ENCODE measurements around the gene CRYM.
A peak's percentile ranks its signal among the peaks of the same experiment; 100 is the strongest.
"Not testable (repeated sequence)": the region's sequence is repeated elsewhere in the genome, so short reads cannot be mapped to it uniquely, and the experiment has no call there.

CRYM gene

DNA sequence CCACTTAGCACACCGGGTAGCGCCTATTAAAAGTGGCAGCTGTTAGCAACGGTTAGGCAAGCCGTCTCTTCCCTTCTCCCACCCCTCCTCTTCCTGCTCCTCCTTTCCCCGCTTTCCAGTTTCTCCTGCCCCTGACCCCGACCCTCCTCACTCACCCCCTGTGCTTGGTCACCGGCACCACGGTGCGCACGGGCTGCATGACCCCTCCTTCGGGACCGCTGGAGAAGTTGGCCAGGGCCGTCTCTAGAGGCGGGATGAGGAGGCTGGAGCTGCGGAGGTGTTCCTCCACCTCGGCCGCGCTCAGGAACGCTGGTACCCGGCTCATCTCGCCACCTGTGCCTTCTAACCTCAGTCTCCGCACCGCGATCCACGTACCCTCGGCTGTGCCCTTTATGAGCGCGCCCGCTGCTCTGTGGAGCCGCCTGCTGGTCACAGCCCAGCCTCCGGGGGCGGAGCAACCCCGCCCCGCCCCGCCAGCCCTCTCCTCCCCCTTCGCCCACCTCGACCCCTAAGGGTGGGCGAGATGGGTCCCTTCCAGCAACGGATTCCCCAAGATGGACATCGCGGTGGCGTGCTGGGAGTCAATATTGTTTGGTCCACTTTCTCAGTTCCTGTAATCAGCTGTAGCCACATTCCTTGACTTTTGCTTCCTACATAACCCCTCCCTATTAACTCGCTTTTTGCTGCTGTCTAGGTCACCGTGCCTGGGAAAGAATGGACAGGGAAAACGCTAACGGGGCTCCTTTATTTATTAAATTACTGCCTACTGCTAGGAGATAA lies at the start of gene CRYM:
Gene CRYM (minus strand): TSS at position 364 of the 780 bp plus-strand sequence. CDS start 39 bp downstream, at position 325.
- DNase-seq, result peak; percentile 40

DNA sequence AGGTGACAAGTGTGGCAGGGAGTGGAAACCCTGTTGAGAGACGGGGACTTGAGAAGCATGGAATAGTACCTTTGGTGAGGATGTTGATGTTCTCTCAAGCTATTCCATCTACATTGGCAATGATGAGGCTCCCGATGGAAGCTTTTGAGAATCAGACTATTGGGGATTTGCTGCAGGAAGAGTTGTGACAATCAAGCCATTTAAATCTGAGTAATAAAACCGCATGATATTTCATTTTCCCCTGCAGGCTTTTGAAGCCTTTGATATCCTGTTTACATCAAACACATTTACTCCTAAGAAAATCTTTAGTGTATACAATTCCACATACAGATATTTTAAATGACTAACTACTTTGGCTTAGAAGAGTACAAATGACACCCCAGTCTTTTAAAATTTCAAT lies 49.0 kb upstream of the CRYM start:
- no peak for DNase-seq

DNA sequence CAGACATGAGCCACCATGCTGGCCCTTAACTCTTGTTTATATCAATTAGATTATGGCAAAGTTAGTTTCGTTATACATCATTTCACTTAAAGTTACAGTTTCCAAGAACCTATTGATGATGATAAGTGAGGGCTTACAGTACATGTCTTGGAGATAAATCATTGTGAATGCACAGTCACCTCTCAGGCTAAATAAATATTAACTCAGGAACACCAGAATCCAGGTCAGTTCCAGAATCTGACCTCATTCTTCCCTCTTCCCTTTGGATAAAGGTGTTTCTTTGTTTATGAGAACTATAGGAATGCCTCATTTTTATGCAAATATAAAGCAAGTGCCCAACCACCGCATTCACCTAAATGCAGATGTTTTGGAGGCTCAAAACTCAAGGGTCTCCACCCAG lies 48.4 kb upstream of the CRYM start:
- no peak for DNase-seq

DNA sequence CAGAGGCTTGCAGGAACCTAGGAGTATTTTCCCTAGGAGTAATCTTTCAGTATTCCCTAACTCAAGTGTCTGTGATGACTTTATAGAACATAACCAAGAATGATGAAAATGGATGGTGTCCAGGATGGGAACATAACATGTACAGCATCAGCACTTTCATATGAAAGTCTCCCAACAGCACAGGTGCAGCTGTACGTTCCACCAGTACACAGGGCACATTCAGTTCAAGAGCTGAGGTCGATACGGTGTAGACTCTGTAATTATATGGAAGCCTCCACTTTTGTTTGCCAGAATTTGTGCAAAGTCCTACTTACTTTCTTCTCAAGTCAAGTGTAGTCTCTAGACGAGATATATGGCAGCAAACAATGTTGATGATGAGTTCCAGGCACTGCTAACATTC lies 46.2 kb upstream of the CRYM start:
- no peak for DNase-seq

DNA sequence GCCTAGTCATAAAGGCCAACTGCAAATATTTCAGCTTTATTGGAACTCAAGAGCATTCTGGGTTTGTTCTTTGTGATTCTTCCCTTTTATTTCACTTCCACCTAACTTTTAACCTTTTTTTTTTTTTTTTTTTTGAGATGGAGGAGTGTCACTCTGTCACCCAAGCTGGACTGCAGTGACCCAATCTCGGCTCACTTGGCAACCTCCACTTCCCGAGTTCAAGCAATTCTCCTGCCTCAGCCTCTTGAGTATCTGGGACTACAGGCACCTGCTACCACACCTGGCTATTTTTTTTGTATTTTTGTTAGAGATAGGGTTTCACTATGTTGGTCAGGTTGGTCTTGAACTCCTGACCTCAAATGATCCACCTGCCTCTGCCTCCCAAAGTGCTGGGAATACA lies 44.2 kb upstream of the CRYM start:
- DNase-seq, result not testable (repeated sequence)

- no peak for DNase-seq
Observed at GRCh38 chr16:21321736-21322135, 43.6 kb upstream of the CRYM start.

GRCh38 chr16:21314339-21314738 lies 36.2 kb upstream of the CRYM start:
- no peak for DNase-seq

GRCh38 chr16:21312863-21313372 lies 34.8 kb upstream of the CRYM start:
- DNase-seq, result not testable (repeated sequence)

DNA sequence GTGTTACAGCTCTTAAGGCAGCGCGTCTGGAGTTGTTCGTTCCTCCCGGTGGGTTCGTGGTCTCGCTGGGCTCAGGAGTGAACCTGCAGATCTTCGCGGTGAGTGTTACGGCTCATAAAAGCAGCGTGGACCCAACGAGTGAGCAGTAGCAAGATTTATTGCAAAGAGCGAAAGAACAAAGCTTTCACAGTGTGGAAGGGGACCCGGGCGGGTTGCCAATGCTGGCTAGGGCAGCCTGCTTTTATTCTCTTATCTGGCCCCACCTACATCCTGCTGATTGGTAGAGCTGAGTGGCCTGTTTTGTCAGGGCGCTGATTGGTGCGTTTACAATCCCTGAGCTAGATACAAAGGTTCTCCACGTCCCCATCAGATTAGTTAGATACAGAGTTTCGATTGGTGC lies 34.0 kb upstream of the CRYM start:
- not testable (repeated sequence) for DNase-seq

GRCh38 chr16:21306712-21307111 lies 28.6 kb upstream of the CRYM start:
- DNase-seq, result not testable (repeated sequence)

DNA sequence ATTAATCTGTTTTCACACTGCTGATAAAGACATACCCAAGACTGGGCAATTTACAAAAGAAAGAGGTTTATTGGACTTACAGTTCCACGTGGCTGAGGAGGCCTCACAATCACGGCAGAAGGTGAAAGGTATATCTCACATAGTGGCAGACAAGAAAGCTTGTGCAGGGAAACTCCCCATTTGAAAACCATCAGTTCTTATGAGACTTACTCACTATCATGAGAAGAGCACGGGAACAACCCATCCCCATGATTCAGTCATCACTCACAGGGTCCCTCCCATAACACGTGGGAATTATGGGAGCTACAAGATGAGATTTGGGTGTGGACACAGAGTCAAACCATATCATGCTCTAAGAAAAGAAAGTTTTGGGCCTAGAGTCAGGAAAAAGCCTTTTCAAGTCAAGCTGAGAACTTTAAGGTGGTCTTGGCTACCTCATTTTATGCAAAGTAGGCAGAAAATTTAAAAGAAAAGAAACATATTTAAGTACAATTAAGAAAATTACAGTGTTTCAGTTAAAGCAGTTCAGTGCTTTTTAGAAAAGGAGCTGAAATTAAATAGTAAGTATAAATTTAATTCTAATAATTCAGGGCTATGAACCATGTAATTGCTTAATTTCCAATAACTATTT lies 24.9 kb upstream of the CRYM start:
- no peak for DNase-seq

DNA sequence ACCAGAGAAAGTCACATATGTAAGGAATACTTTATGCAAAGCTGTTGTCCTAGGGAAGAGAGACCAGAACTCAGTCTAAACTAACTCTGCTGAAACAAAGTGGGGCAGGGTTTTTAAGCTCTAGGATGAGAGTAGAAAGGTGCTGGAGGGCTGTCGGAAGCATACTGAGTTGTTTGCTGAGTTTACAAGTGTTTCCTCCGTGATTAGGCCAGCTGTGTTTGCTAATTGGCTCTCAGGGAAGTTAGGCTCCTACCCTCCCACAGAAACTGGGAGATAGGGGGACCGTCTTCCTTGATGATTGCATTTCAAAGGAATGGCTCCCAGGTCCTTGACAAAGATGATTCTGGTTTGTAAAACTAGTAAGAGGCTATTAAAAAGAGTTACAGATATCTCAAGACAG lies 24.4 kb upstream of the CRYM start:
- no peak for DNase-seq

DNA sequence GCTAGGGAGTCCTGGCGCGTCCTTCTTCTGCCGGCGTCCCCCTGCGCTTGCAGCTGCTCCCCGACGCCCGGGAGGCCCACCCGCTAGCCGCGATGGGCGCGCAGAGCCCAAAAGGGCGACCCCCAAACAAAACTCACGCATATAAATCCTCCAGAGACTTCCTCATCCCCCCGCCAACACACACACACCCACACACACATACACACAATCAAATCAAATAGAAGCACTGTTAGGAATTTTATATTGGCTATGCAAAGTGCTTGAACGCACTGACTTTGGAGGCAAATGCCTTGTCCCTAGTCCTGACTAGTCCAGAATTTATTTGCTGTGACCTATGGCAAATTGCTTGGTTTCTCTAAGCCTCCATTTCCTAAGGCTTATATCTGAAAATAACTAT lies 23.8 kb upstream of the CRYM start:
- DNase-seq, result no peak

DNA sequence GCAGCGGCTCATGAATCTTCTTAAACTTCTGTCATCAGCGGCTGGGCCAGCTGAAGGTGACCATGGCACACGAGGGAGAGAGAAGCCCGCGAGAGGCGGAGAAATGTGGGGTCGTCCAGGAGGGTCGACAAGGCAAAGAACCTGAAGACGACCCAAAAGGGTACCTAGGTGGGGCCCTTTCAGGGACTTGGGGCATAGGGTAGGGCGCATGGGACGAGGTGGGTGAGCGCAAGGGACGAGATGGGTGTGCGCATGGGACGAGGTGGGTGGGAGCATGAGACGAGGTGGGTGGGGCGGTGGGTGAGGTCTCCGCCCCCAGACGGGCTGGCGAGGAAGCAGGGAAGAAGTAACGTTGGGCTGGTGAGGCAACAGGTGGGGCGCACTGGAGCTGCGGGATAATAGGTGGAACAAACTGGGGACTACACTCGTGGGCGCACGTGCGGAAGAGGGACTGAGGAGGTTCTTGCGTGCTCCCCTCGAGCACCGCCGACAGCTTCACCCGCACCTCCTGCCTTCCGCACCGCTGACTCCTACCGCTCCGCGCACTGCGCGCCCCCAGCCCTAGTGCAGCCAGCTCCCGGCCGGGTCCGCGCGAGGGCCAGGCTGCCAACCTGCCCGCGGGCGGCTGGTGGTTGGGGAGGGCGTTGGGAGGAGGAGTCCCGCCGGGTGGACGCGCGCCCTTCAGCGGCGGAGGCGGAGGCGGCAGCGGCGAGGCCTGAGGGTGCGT lies 23.2 kb upstream of the CRYM start:
- peak; percentile 27 for DNase-seq

DNA sequence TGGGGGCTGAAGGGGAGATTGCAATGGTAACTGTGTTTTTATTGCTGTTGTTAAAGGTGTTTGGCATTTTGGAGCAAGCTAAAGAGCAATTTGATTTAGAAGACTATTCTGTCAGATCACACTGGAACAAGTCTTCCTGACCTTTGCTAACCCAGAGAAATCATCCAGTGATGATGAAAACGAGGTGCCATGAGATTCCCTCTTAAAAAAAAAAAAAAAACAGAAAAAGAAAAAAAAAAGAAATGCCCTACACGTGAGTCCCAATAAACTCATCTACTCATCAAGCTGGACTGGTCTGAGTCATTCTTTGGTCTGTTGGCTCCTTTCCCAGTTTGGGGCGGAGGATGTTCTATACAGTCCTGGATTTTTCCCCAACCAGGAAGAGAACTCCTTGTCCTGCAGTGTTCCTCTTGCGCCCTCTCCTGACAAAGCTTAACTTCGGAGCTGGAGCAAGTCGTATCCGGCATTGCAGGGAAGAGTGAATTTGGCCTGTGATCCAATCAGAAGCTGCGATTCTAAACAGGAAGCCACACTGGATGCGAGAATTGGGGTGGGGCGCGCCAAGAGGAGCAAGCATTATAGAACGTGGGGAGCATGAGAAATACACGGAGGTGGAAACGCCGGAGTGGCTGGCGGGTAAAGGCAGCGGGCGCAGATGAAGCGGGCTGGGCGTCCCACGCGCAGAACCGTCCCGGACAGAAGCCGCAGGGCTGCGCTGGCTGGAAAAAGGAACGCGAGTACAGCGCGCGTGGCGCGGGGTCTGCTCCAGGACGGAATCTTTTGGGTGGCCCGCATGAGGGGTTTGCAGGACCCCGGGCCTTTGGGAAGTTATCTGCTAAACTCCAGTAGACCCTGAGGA lies 22.4 kb upstream of the CRYM start:
- peak; percentile 28 for DNase-seq

GRCh38 chr16:21289789-21290188 lies 11.7 kb upstream of the CRYM start:
- not testable (repeated sequence) for DNase-seq

GRCh38 chr16:21285314-21285713 lies 7.2 kb upstream of the CRYM start:
- no peak for DNase-seq

DNA sequence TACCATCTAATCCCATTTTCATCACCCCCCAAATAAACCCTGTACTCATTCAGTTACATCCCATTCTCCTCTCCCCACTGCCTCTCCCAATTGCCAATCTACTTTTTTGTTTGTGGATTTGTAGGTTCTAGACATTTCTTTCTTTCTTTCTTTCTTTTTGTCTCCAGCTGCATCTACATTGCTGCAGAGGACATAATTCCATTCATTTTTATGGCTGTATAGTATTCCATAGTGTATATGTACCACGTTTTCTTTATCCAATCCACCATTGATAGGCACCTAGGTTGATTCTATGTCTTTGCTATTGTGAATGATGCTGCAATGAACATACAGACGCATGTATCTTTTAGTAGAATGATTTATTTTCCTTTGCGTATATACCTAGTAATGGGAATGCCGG lies 6.3 kb upstream of the CRYM start:
- DNase-seq, result no peak

- DNase-seq, result no peak
Observed at GRCh38 chr16:21283521-21284289, 5.6 kb upstream of the CRYM start.

GRCh38 chr16:21281698-21282389 lies 3.8 kb upstream of the CRYM start:
- DNase-seq, result no peak

DNA sequence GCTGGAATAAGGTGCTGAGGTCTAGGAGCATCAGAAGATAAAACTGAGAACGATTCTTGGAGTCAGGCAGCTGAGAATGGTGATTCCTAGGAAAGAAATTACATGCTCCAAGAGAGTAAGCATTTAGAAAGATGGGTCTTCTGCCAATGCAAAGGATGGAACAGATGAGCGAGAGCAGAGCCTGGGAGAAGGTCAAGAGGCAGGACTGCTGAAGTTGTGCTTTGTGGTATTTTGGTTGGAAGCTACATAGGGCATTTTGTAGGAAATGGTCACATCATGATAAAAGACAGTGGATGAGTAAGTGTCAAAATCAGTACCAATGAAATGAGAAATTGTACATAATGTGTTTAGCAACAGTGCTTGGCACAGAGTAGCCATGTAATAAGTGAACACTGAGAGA lies 1.4 kb upstream of the CRYM start:
- DNase-seq, result no peak

Measured in activated T-cell treated with anti-CD3 and anti-CD28 coated beads, Interleukin-2, amount 50 U/mL, for 1 hour (primary cell).